Mesendoderm (in vitro differentiated cells): Measurements from ENCODE around the gene LRIF1.

Source experiments
- DNase-seq: peaks from one replicate; pipeline ENCODE4 v3.0.0; 2013
- H2AK5ac ChIP-seq: 2 replicates; pipeline ENCODE4 v1.6.1; 2013; ENCODE audit warnings: low read length, inconsistent platforms
- H2BK120ac ChIP-seq: 2 replicates; pipeline ENCODE4 v1.6.1; 2013; ENCODE audit warnings: low read depth, mild to moderate bottlenecking, low read length, moderate library complexity, mixed read lengths
- H2BK15ac ChIP-seq: replicated peaks from 2 replicates; pipeline ENCODE4 v1.6.1; 2013; ENCODE audit warnings: low read depth, mild to moderate bottlenecking, moderate library complexity
- H2BK5ac ChIP-seq: 2 replicates; pipeline ENCODE4 v1.6.1; 2013; ENCODE audit warnings: low read length, inconsistent platforms
- H3K18ac ChIP-seq: 2 replicates; pipeline ENCODE4 v1.6.1; 2013; ENCODE audit warnings: mild to moderate bottlenecking, low read length, mixed read lengths
- H3K23ac ChIP-seq: one replicate; pipeline ENCODE4 v1.6.1; 2013; ENCODE audit warnings: low read length
- H3K27ac ChIP-seq: 2 replicates; pipeline ENCODE4 v1.5.1; 2013; ENCODE audit warnings: low read depth, mild to moderate bottlenecking, inconsistent platforms, low read length, moderate library complexity
- H3K27me3 ChIP-seq: 2 replicates; pipeline ENCODE4 v1.6.1; 2013; ENCODE audit warnings: low read length, control low read depth, mild to moderate bottlenecking, inconsistent platforms; ENCODE audit not compliant: insufficient read depth, poor library complexity
- H3K36me3 ChIP-seq: 2 replicates; pipeline ENCODE4 v1.6.1; 2013; ENCODE audit warnings: low read length, inconsistent platforms; ENCODE audit not compliant: control insufficient read depth, insufficient read depth
- H3K4ac ChIP-seq: one replicate; pipeline ENCODE4 v1.6.1; 2013; ENCODE audit warnings: low read depth, mild to moderate bottlenecking, low read length, moderate library complexity
- H3K4me1 ChIP-seq: 2 replicates; pipeline ENCODE4 v1.6.1; 2013; ENCODE audit warnings: low read depth, low read length, inconsistent platforms; ENCODE audit not compliant: control insufficient read depth
- H3K4me2 ChIP-seq: 2 replicates; pipeline ENCODE4 v1.6.1; 2013; ENCODE audit warnings: low read length
- H3K4me3 ChIP-seq: 2 replicates; pipeline ENCODE4 v1.5.1; 2013; ENCODE audit warnings: mild to moderate bottlenecking, low read length
- H3K56ac ChIP-seq: one replicate; pipeline ENCODE4 v1.6.1; 2013; ENCODE audit warnings: low read length
- H3K79me1 ChIP-seq: 2 replicates; pipeline ENCODE4 v1.6.1; 2013; ENCODE audit warnings: low read length, inconsistent platforms
- H3K79me2 ChIP-seq: 2 replicates; pipeline ENCODE4 v1.6.1; 2013; ENCODE audit warnings: mild to moderate bottlenecking, low read length; ENCODE audit not compliant: control insufficient read depth, insufficient read depth
- H3K9ac ChIP-seq: 2 replicates; pipeline ENCODE4 v1.6.1; 2013; ENCODE audit warnings: low read length, inconsistent platforms
- H4K5ac ChIP-seq: one replicate; pipeline ENCODE4 v1.6.1; 2013; ENCODE audit warnings: low read length
- H4K8ac ChIP-seq: one replicate; pipeline ENCODE4 v1.6.1; 2013; ENCODE audit warnings: low read depth, mild to moderate bottlenecking, control low read depth, low read length, moderate library complexity
- WGBS: extraction: QIAGEN DNeasy Blood & Tissue Kit; methylation state at CpG from one replicate; pipeline ENCODE4 v1.1.7; 2013; ENCODE audit warnings: low lambda C conversion rate, missing lambda C conversion rate; ENCODE audit not compliant: insufficient coverage; ENCODE audit errors: extremely low coverage; 5-methylcytosine and 5-hydroxymethylcytosine counted together

The LRIF1 gene

DNA sequence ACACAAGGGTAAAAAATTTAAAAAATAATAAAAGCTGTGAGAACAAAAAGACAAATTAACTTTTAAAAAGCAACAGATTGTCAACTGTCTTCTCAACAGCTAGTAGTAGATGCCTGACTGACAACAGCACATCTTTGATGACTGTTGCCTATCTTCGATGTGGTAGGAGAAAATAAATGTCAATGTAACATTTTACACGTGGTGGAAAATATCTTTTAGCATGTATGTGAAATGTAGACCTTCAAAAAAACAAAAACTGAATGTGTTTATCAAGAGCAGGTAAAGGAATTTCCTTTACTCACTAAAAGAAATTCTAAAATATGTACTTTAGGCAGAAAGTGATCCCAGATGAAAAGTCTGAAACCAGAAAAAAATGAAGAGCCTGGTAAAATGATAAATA lies 47.9 kb downstream of the LRIF1 start:
- Histone ChIP-seq H3K4me2 (no peak overlapping the region), H3K79me2 (no peaks in the 10 kb centered on the region), H3K4me3 (no peak overlapping the region), H3K18ac (no peak overlapping the region), H2AK5ac (no peak overlapping the region), H3K27me3 (no peaks in the 10 kb centered on the region), H3K27ac (no peak overlapping the region), H3K79me1 (no peaks in the 10 kb centered on the region), H2BK5ac (no peak overlapping the region), H3K4me1 (no peaks in the 10 kb centered on the region), H3K4ac (no peak overlapping the region), H3K9ac (no peak overlapping the region), H3K23ac (no peak overlapping the region), H3K56ac (no peak overlapping the region), H4K5ac (no peak overlapping the region), H3K36me3 (no peaks in the 10 kb centered on the region), H2BK120ac (no peak overlapping the region), H4K8ac (no peak overlapping the region), H2BK15ac (no peak overlapping the region)
- no peak for DNase-seq
- WGBS, result no CpG with 5 or more reads among the region's 2 CpGs

DNA sequence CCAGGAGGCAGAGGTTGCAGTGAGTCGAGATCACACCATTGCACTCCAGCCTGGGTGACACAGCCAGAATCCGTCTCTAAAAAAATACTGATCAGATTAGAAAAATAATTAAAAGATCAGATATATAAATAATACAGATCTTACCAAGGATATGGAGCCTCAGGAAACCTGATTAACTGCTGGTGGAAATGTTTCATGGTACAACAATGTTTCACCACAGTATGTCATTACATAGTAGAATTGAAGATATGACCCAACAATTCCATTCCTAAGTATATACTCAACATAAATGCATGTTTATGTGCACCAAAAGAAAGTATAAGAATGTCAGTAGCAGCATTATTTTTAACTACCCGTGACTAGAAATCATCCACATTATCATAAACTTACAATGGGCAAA lies 49.0 kb downstream of the LRIF1 start:
- Histone ChIP-seq H3K4ac (no peak overlapping the region), H3K23ac (no peak overlapping the region), H3K27ac (no peak overlapping the region), H3K56ac (no peak overlapping the region), H4K8ac (no peak overlapping the region), H3K4me1 (no peaks in the 10 kb centered on the region), H3K9ac (no peak overlapping the region), H3K36me3 (no peaks in the 10 kb centered on the region), H3K27me3 (no peaks in the 10 kb centered on the region), H2AK5ac (no peak overlapping the region), H2BK5ac (no peak overlapping the region), H3K79me2 (no peaks in the 10 kb centered on the region), H3K79me1 (no peaks in the 10 kb centered on the region), H3K18ac (no peak overlapping the region), H3K4me2 (no peak overlapping the region), H4K5ac (no peak overlapping the region), H3K4me3 (no peak overlapping the region), H2BK120ac (no peak overlapping the region), H2BK15ac (no peak overlapping the region)
- WGBS, result no CpG with 5 or more reads among the region's 3 CpGs
- DNase-seq, result no peak

DNA sequence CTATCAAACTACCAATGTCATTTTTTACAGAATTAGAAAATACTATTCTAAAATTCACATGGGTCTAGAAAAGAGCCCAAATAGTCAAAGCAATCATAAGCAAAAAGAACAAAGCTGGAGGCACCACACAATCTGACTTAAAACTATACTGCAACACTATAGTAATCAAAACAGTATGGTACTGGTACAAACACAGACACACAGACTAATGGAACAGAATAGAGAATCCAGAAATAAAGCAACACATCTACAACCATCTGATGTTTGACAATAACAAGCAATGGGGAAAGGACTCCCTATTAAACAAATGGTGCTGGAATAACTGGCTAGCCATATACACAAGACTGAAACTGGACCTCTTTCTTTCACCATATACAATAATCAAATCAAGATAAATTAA lies 50.9 kb downstream of the LRIF1 start:
- Histone ChIP-seq H3K4me3 (no peak overlapping the region), H3K27ac (no peak overlapping the region), H3K18ac (no peak overlapping the region), H3K4me1 (no peaks in the 10 kb centered on the region), H3K27me3 (no peaks in the 10 kb centered on the region), H3K9ac (no peak overlapping the region), H2BK120ac (no peak overlapping the region), H3K79me1 (no peaks in the 10 kb centered on the region), H3K23ac (no peak overlapping the region), H3K4ac (no peak overlapping the region), H2BK5ac (no peak overlapping the region), H4K8ac (no peak overlapping the region), H3K36me3 (no peaks in the 10 kb centered on the region), H3K56ac (no peak overlapping the region), H2AK5ac (no peak overlapping the region), H3K4me2 (no peak overlapping the region), H2BK15ac (no peak overlapping the region), H3K79me2 (no peaks in the 10 kb centered on the region), H4K5ac (no peak overlapping the region)
- no peak for DNase-seq

DNA sequence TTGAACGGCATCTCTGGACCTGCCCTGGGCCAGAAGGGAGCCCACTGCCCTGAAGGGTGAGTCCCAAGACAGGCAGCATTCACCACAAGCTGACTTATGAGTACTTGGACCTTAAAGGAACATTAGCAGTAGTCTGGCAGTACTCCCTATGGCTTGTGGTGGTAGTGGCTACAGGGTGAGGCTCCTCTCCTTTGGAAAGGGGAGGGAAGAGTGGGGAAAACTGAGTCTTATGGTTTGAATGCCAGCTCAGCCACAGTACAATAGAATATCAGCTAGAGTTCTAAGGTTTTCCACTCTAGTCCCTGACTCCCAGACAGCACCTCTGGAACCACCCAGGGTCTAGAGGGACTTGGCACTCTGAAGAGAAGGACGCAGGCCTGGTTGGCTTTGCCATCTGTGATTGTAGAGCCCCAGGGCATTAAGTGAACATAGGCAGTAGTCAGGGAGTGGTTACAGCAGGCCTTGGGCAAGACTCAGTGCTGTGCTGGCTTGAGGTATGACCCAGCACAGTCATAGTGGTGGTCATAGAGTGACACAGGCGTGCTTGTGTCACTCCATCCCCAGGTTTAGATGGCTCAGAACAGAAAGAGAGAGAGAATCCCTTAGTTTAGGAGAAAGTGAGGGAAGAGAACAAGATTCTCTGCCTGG lies 59.7 kb downstream of the LRIF1 start:
- Histone ChIP-seq H3K9ac (no peak overlapping the region), H3K23ac (no peak overlapping the region)

DNA sequence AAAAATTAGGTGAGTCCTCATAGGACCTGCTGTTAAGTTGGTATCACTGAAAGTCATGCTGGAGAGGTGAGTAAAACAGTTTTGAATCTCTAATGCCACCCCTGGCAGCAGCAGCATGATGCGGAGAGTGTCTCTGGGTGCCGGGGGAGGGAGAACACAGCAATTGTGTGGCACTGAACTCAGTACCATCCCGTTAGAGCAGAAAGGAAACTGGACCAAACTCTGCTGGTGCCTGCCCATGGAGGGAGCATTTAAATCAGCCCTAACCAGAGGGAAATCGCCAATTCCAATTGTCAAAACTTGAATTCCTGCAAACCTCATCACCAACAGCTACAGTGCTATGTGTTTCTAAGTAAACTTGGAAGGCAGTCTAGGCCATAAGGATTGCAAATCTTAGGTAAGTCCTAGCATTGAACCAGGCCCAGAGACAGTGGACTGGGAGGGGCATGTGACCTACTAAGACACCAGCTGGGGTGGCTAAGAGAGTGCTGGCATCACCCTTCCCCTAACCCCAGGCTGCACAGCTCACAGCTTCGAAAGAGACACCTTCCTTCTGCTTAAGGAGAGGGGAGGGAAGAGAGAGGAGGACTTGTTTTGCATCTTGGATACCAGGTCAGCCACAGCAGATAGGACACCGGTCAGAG lies 60.8 kb downstream of the LRIF1 start:
- Histone ChIP-seq H3K27me3 (no peaks in the 10 kb centered on the region), H3K4me2 (no peak overlapping the region), H3K56ac (no peak overlapping the region), H3K18ac (no peak overlapping the region), H3K4ac (no peak overlapping the region), H3K9ac (no peak overlapping the region), H2BK5ac (no peak overlapping the region), H2BK120ac (no peak overlapping the region), H3K27ac (no peak overlapping the region), H4K8ac (no peak overlapping the region), H2AK5ac (no peak overlapping the region), H2BK15ac (no peak overlapping the region), H4K5ac (no peak overlapping the region), H3K79me2 (no peaks in the 10 kb centered on the region), H3K79me1 (no peaks in the 10 kb centered on the region), H3K23ac (no peak overlapping the region), H3K4me1 (no peaks in the 10 kb centered on the region), H3K36me3 (no peaks in the 10 kb centered on the region), H3K4me3 (no peak overlapping the region)
- no peak for DNase-seq
- WGBS, result no CpG with 5 or more reads among the region's 6 CpGs

More for the DNA sequence above, 59.7 kb downstream of the LRIF1 start:
- Histone ChIP-seq H3K4me1 (no peaks in the 10 kb centered on the region), H3K18ac (no peak overlapping the region), H3K4ac (no peak overlapping the region), H3K4me3 (no peak overlapping the region), H3K36me3 (no peaks in the 10 kb centered on the region), H3K79me2 (no peaks in the 10 kb centered on the region), H3K27me3 (no peaks in the 10 kb centered on the region), H3K79me1 (no peaks in the 10 kb centered on the region), H4K8ac (no peak overlapping the region), H3K4me2 (no peak overlapping the region), H4K5ac (no peak overlapping the region), H2BK120ac (no peak overlapping the region), H3K27ac (no peak overlapping the region), H2BK5ac (no peak overlapping the region), H3K56ac (no peak overlapping the region), H2BK15ac (no peak overlapping the region), H2AK5ac (no peak overlapping the region)
- no CpG with 5 or more reads among the region's 3 CpGs for WGBS
- DNase-seq, result no peak

DNA sequence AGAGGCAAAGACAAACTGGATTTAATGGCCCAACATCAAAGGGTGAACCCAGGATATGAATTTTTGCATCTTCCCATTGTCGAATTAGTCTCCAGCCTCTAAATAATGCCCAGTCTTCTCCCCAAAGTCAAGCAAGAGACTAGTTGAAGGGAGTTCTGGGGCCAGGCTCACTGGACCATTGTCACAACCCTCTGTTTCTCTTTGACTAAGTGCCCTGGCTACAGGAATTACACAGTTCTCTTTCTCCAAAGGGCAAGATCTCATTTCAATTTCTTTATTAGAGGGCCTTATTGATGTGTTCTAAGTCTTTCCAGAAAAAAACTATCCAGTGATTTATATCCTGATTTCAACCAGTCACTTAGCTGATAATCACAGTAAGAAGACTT lies 64.3 kb downstream of the LRIF1 start:
- DNase-seq, result no peak
- no peaks in the 10 kb centered on the region for H3K4me1 ChIP-seq

More for the DNA sequence above, 64.3 kb downstream of the LRIF1 start:
- Histone ChIP-seq H3K79me2 (no peaks in the 10 kb centered on the region), H3K4me3 (no peak overlapping the region), H2AK5ac (no peak overlapping the region), H4K8ac (no peak overlapping the region), H3K18ac (no peak overlapping the region), H3K27ac (no peak overlapping the region), H3K9ac (no peak overlapping the region), H2BK15ac (no peak overlapping the region), H4K5ac (no peak overlapping the region), H3K4me2 (no peak overlapping the region), H2BK5ac (no peak overlapping the region), H2BK120ac (no peak overlapping the region), H3K23ac (no peak overlapping the region), H3K4ac (no peak overlapping the region), H3K56ac (no peak overlapping the region), H3K36me3 (no peaks in the 10 kb centered on the region), H3K27me3 (no peaks in the 10 kb centered on the region), H3K79me1 (no peaks in the 10 kb centered on the region)
- WGBS, result no CpG with 5 or more reads among the region's 1 CpG
